Putamen (tissue), 1 donor: ENCODE measurements around the gene ZDHHC1.

Experiments used
- DNase-seq: peaks from one replicate; pipeline ENCODE4 v3.0.0-alpha.2; 2016; ENCODE audit warnings: low spot score

The ZDHHC1 gene

GRCh38 chr16:67447508-67448076, 31.3 kb upstream of the ZDHHC1 start:
- no peak for DNase-seq

- no peak for DNase-seq
Measured at GRCh38 chr16:67446968-67447507, 30.8 kb upstream of the ZDHHC1 start.

GRCh38 chr16:67445913-67446907, 29.9 kb upstream of the ZDHHC1 start:
- no peak for DNase-seq

- no peak for DNase-seq
Measured at GRCh38 chr16:67445441-67445912, 29.2 kb upstream of the ZDHHC1 start.

- no peak for DNase-seq
Measured at GRCh38 chr16:67445126-67445426, 28.8 kb upstream of the ZDHHC1 start.

GRCh38 chr16:67444259-67445125, 28.2 kb upstream of the ZDHHC1 start:
- no peak for DNase-seq

- DNase-seq, result no peak
Measured at GRCh38 chr16:67443265-67443664, 27.0 kb upstream of the ZDHHC1 start.

- no peak for DNase-seq
Measured at GRCh38 chr16:67442581-67443255, 26.4 kb upstream of the ZDHHC1 start.

- no peak for DNase-seq
Measured at GRCh38 chr16:67441907-67442306, 25.6 kb upstream of the ZDHHC1 start.

GRCh38 chr16:67441271-67441753, 25.0 kb upstream of the ZDHHC1 start:
- DNase-seq, result no peak

- DNase-seq, result no peak
Measured at GRCh38 chr16:67438824-67439393, 22.6 kb upstream of the ZDHHC1 start.

GRCh38 chr16:67438098-67438791, 22.0 kb upstream of the ZDHHC1 start:
- DNase-seq, result no peak

GRCh38 chr16:67437513-67437912, 21.2 kb upstream of the ZDHHC1 start:
- no peak for DNase-seq

- no peak for DNase-seq
Measured at GRCh38 chr16:67436640-67437193, 20.4 kb upstream of the ZDHHC1 start.

- no peak for DNase-seq
Measured at GRCh38 chr16:67435758-67436164, 19.5 kb upstream of the ZDHHC1 start.

- no peak for DNase-seq
Measured at GRCh38 chr16:67433131-67433719, 16.9 kb upstream of the ZDHHC1 start.

GRCh38 chr16:67432506-67432890, 16.2 kb upstream of the ZDHHC1 start:
- no peak for DNase-seq

- no peak for DNase-seq
Measured at GRCh38 chr16:67431775-67432505, 15.7 kb upstream of the ZDHHC1 start.
